HL-60 (cell line): Measurements from ENCODE around the gene ZNF410.

ENCODE experiments used
- DNase-seq, 2 experiments: peaks; one replicate each; pipeline ENCODE4 v3.0.0-alpha.2; 2010 to 2020; ENCODE audit warnings: low read depth in 1 of 2, low spot score in 1 of 2
- H3K27ac ChIP-seq: fragments of 250-450 bp; sonication (Bioruptor Pico); replicated peaks from 2 replicates; pipeline ENCODE4 v1.5.1; 2020; ENCODE audit warnings: mild to moderate bottlenecking, moderate library complexity
- H3K27me3 ChIP-seq: fragments of 250-450 bp; sonication (Bioruptor Pico); 2 replicates; pipeline ENCODE4 v1.5.1; 2021; ENCODE audit warnings: mild to moderate bottlenecking, moderate library complexity; ENCODE audit not compliant: insufficient read depth, poor library complexity, severe bottlenecking
- H3K4me3 ChIP-seq: replicated peaks from 2 replicates; pipeline ENCODE4 v1.5.1; 2011; ENCODE audit warnings: mild to moderate bottlenecking, control low read depth, low read length; ENCODE audit not compliant: insufficient read depth
- CTCF ChIP-seq: IDR thresholded peaks from one replicate; pipeline ENCODE4 v1.5.1; 2011; ENCODE audit warnings: low read length, control low read depth, inconsistent platforms; ENCODE audit not compliant: insufficient read depth
- GABPA ChIP-seq: IDR thresholded peaks from 2 replicates; pipeline ENCODE4 v1.6.1; 2012; ENCODE audit warnings: low read depth
- POLR2AphosphoS5 ChIP-seq: IDR thresholded peaks from 2 replicates; pipeline ENCODE4 v1.6.1; 2012; ENCODE audit warnings: low read depth
- REST ChIP-seq: IDR thresholded peaks from 2 replicates; pipeline ENCODE4 v1.6.1; 2012; ENCODE audit warnings: low read depth; ENCODE audit not compliant: insufficient replicate concordance
- SPI1 ChIP-seq: IDR thresholded peaks from 2 replicates; pipeline ENCODE4 v1.6.1; 2012; ENCODE audit warnings: low read depth, mild to moderate bottlenecking, borderline replicate concordance

The ZNF410 gene

GRCh38 chr14:73878436-73878835 is 8.2 kb upstream of the ZNF410 start:
- H3K4me3 ChIP-seq, result no peak overlapping the region
- H3K27me3 ChIP-seq, result no peaks in the 10 kb centered on the region
- no peak overlapping the region for H3K27ac ChIP-seq
- DNase-seq, result no peak
- TF ChIP-seq CTCF (no peak), REST (no peak), SPI1 (no peak), GABPA (no peak), POLR2AphosphoS5 (no peak)

GRCh38 chr14:73879027-73879426 is 7.6 kb upstream of the ZNF410 start:
- H3K4me3 ChIP-seq, result no peak overlapping the region
- DNase-seq, result no peak

More at GRCh38 chr14:73879027-73879426, 7.6 kb upstream of the ZNF410 start:
- TF ChIP-seq CTCF (no peak), GABPA (no peak), SPI1 (no peak), REST (no peak), POLR2AphosphoS5 (no peak)
- Histone ChIP-seq H3K27ac (no peak overlapping the region), H3K27me3 (no peaks in the 10 kb centered on the region)
